A673 (cell line): ENCODE data around the gene TEX2. TPM values are rescaled to one million over a fixed set of nuclear protein-coding genes. Genes with fewer than 3 reads are reported as not detected.

ENCODE experiments used
- BruUV-seq: library from RNA; stranded (reverse); fragments of 400-500 nt; replicated peaks from 2 replicates; lab custom pipeline; 2021; lab: Mats Ljungman, UMichigan
- CTCF ChIA-PET: fragments of 300-600 bp; sonication (Branson Sonifier 250); formaldehyde crosslinking; loops from one replicate; lab custom pipeline; 2022; ENCODE audit warnings: antibody characterized with exemption; lab: Charles Lee
- POLR2A ChIA-PET: fragments of 300-600 bp; sonication (Branson Sonifier 250); formaldehyde crosslinking; loops from one replicate; lab custom pipeline; 2022; ENCODE audit warnings: antibody characterized with exemption; ENCODE audit not compliant: low non-redundant PET; lab: Charles Lee
- DNase-seq: peaks from one replicate; pipeline ENCODE4 v3.0.0-alpha.2; 2015; ENCODE audit warnings: low spot score
- H3K27ac ChIP-seq: fragments of 200-600 bp; sonication (generic); 2 replicates; pipeline ENCODE4 v1.5.1; 2016; ENCODE audit warnings: mixed run types, low read depth, mild to moderate bottlenecking, mixed read lengths, antibody characterized with exemption, low read length; ENCODE audit not compliant: poor library complexity, severe bottlenecking
- H3K27me3 ChIP-seq: fragments of 200-600 bp; sonication (generic); replicated peaks from 2 replicates; pipeline ENCODE4 v1.6.1; 2017; ENCODE audit warnings: mixed run types, low read depth, mild to moderate bottlenecking, mixed read lengths, antibody characterized with exemption, low read length; ENCODE audit not compliant: insufficient read depth, poor library complexity
- H3K36me3 ChIP-seq: fragments of 200-600 bp; sonication (generic); 2 replicates; pipeline ENCODE4 v1.6.1; 2016; ENCODE audit warnings: mixed run types, mild to moderate bottlenecking, mixed read lengths, antibody characterized with exemption, low read length; ENCODE audit not compliant: insufficient read depth, poor library complexity, severe bottlenecking
- H3K4me1 ChIP-seq: fragments of 200-600 bp; sonication (generic); 2 replicates; pipeline ENCODE4 v1.6.1; 2017; ENCODE audit warnings: mixed run types, mild to moderate bottlenecking, mixed read lengths, antibody characterized with exemption, low read length; ENCODE audit not compliant: insufficient read depth, poor library complexity, severe bottlenecking
- H3K4me3 ChIP-seq: fragments of 200-600 bp; sonication (generic); 2 replicates; pipeline ENCODE4 v1.5.1; 2016; ENCODE audit warnings: low read depth, mixed run types, mild to moderate bottlenecking, mixed read lengths, low read length; ENCODE audit not compliant: poor library complexity, severe bottlenecking
- H3K9me3 ChIP-seq: fragments of 200-600 bp; sonication (generic); 2 replicates; pipeline ENCODE4 v1.6.1; 2016; ENCODE audit warnings: mixed run types, low read depth, mild to moderate bottlenecking, mixed read lengths, antibody characterized with exemption, low read length; ENCODE audit not compliant: poor library complexity, severe bottlenecking
- CTCF ChIP-seq: fragments of 300-800, 200-600 bp; sonication (generic); conservative IDR thresholded peaks from 2 replicates; pipeline ENCODE4 v1.5.1; 2017; ENCODE audit warnings: low read depth, mild to moderate bottlenecking, antibody characterized with exemption, low read length, moderate library complexity, mixed read lengths
- EZH2 ChIP-seq: fragments of 200-600 bp; sonication (generic); IDR thresholded peaks from 2 replicates; pipeline ENCODE4 v1.6.1; 2017; ENCODE audit warnings: borderline replicate concordance, low read depth, mild to moderate bottlenecking, mixed read lengths, antibody characterized with exemption, low read length; ENCODE audit not compliant: poor library complexity, severe bottlenecking
- intact Hi-C: fragments of 100-400 bp; cut with micrococcal nuclease; formaldehyde crosslinking; loops from one replicate; pipeline ENCODE4 v1.10.0; 2022; ENCODE audit not compliant: unreplicated experiment
- total RNA-seq: library from RNA; stranded (reverse); gene quantifications from 2 replicates; pipeline ENCODE4 v1.2.3, GENCODE V29; 2021

TEX2 gene
- total RNA-seq, 1 experiment from 2014 or later: 16.1 TPM

GRCh38 chr17:64134216-64134970, 128.7 kb downstream of the TEX2 start:
- CTCF ChIA-PET: interaction anchor here (0.6 to 2.2 kb wide), 21 partner anchors 10 to 244 kb away, joined by 3 to 100 read pairs (median 5); partner anchors contain the start of gene CSHL1
- TF ChIP-seq EZH2 (no peak), CTCF (no peak)
- DNase-seq: no peak
- POLR2A ChIA-PET: interaction anchor here (0.6 to 1.1 kb wide), 2 partner anchors 11 to 148 kb away, joined by 3 to 5 read pairs; no protein-coding TSS in a partner anchor
- Histone ChIP-seq H3K36me3 (no peaks in the 10 kb centered on the region), H3K4me3 (no peak overlapping the region), H3K27me3 (no peaks in the 10 kb centered on the region), H3K9me3 (no peaks in the 10 kb centered on the region), H3K4me1 (peaks cover 5% of the 10 kb centered on the region), H3K27ac (no peak overlapping the region)
- intact Hi-C loops: loop anchor here (5.0 kb wide), 1 partner anchor 217 kb away; the partner anchor contains the start of gene GH1
- no TSS peak for BruUV-seq

GRCh38 chr17:64133546-64134215, 129.4 kb downstream of the TEX2 start:
- peak; percentile 81 for DNase-seq
- Histone ChIP-seq H3K9me3 (no peaks in the 10 kb centered on the region), H3K4me3 (no peak overlapping the region), H3K27ac (no peak overlapping the region), H3K36me3 (no peaks in the 10 kb centered on the region), H3K4me1 (peaks cover 11% of the 10 kb centered on the region), H3K27me3 (no peaks in the 10 kb centered on the region)
- CTCF ChIA-PET: interaction anchor here (0.6 to 2.2 kb wide), 24 partner anchors 9 to 494 kb away, joined by 3 to 100 read pairs (median 5); partner anchors contain the start of gene CSHL1
- POLR2A ChIA-PET: interaction anchor here (0.6 to 1.1 kb wide), 2 partner anchors 12 to 149 kb away, joined by 3 to 5 read pairs; no protein-coding TSS in a partner anchor
- intact Hi-C loops: loop anchor here (1.0 to 5.0 kb wide), 3 partner anchors 71 to 216 kb away; partner anchors contain the start of gene GH1
- BruUV-seq: no TSS peak
- peak; percentile 75 for TF ChIP-seq CTCF
- TF ChIP-seq EZH2: no peak

GRCh38 chr17:64131606-64132270, 131.3 kb downstream of the TEX2 start:
- ChIA-PET POLR2A (no interaction called here), CTCF (interaction anchor here (0.7 to 1.2 kb wide), 2 partner anchors 68 to 171 kb away, joined by 3 to 8 read pairs; no protein-coding TSS in a partner anchor)
- intact Hi-C loops: loop anchor here (2.0 to 5.0 kb wide), 2 partner anchors 69 to 214 kb away; partner anchors contain the start of gene GH1
- BruUV-seq: no TSS peak
- H3K9me3 ChIP-seq: no peaks in the 10 kb centered on the region
- no peaks in the 10 kb centered on the region for H3K36me3 ChIP-seq
- no peaks in the 10 kb centered on the region for H3K27me3 ChIP-seq
- no peak overlapping the region for H3K27ac ChIP-seq
- peaks cover 14% of the 10 kb centered on the region for H3K4me1 ChIP-seq
- H3K4me3 ChIP-seq: no peak overlapping the region
- TF ChIP-seq EZH2: no peak
- no peak for TF ChIP-seq CTCF
- DNase-seq: no peak
